Chondrocyte (in vitro differentiated cells): ENCODE results near the gene UBE2U. TPM values are rescaled to one million over a fixed set of nuclear protein-coding genes. Genes with fewer than 3 reads are reported as not detected.
A peak's percentile ranks its signal among the peaks of the same experiment; 100 is the strongest.

Experiments
- DNase-seq: peaks from one replicate; pipeline ENCODE4 v3.0.0; 2021; ENCODE audit warnings: mixed read lengths, low spot score
- H3K27ac Mint-ChIP-seq: one replicate; pipeline ENCODE4 v1.8.0; 2021; ENCODE audit warnings: mild to moderate bottlenecking, moderate library complexity, mixed read lengths; ENCODE audit not compliant: unreplicated experiment
- H3K27me3 Mint-ChIP-seq: 2 replicates; pipeline ENCODE4 v1.8.0; 2021; ENCODE audit warnings: low read depth, mixed read lengths
- H3K36me3 Mint-ChIP-seq: 2 replicates; pipeline ENCODE4 v1.8.0; 2021; ENCODE audit warnings: low read depth, mixed read lengths
- H3K4me1 Mint-ChIP-seq: 2 replicates; pipeline ENCODE4 v1.8.0; 2021; ENCODE audit warnings: low read depth, mild to moderate bottlenecking, mixed read lengths
- H3K4me3 Mint-ChIP-seq: one replicate; pipeline ENCODE4 v1.8.0; 2021; ENCODE audit warnings: mild to moderate bottlenecking, moderate library complexity, mixed read lengths; ENCODE audit not compliant: unreplicated experiment
- H3K9me3 Mint-ChIP-seq: 2 replicates; pipeline ENCODE4 v1.8.0; 2021; ENCODE audit warnings: low read depth, mixed read lengths
- total RNA-seq: library from RNA; stranded (reverse); gene quantifications from 3 replicates; pipeline ENCODE4 v1.2.1, GENCODE V29; 2021
- TF ChIP-seq, protein P1 (sequence below): fragments of 200-600 bp; sonication (generic); IDR thresholded peaks from 2 replicates; pipeline ENCODE4 v1.5.0; 2021; ENCODE audit warnings: antibody characterized with exemption, mild to moderate bottlenecking, moderate library complexity

The UBE2U gene
- total RNA-seq, 1 donor from 2014 or later = 0.27 TPM

DNA sequence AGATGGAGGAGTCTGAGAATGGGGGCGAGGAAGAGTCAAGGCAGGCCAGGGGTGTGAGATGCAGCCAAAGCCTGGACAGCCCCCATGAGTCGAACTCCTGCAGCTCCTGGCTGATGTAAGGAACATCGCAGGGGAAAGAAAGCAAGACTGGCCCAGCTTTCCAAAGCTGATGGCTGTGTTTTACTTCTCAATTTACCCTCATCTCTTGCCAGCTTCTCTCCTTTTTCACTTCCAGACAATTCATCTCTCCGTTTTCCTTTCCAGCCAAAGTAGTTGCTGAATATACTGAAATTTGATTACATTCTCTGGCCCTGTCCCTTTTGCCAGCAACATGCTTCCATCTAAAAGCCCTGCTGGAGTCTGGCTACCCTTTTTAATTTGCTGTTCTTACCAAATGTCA lies 40.0 kb upstream of the UBE2U start:
- peaks cover 67% of the 10 kb centered on the region for H3K4me1 Mint-ChIP-seq

DNA sequence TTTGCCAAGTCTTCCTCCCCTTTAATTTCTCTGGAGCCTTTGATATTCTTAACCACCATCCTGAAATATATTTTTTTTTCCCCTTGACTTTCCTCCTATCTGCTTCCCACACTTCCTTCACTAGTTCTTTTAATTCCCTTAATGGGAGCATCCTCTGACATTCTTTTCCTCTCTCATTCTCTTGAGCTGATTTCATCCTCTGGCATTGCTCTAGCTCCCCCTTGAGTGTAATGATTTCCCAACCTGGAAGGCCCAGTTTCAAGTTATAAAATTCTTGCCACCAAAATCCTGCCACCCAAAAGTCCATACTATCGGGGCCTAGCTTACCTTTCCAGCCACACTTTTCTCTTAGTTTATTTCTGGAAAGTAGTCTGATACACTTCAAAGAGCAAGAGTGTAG lies 39.5 kb upstream of the UBE2U start:
- no peaks in the 10 kb centered on the region for H3K9me3 Mint-ChIP-seq
- H3K36me3 Mint-ChIP-seq = peaks cover 35% of the 10 kb centered on the region
- DNase-seq = no peak
- H3K4me3 Mint-ChIP-seq = no peak overlapping the region
- TF ChIP-seq, protein P1, sequence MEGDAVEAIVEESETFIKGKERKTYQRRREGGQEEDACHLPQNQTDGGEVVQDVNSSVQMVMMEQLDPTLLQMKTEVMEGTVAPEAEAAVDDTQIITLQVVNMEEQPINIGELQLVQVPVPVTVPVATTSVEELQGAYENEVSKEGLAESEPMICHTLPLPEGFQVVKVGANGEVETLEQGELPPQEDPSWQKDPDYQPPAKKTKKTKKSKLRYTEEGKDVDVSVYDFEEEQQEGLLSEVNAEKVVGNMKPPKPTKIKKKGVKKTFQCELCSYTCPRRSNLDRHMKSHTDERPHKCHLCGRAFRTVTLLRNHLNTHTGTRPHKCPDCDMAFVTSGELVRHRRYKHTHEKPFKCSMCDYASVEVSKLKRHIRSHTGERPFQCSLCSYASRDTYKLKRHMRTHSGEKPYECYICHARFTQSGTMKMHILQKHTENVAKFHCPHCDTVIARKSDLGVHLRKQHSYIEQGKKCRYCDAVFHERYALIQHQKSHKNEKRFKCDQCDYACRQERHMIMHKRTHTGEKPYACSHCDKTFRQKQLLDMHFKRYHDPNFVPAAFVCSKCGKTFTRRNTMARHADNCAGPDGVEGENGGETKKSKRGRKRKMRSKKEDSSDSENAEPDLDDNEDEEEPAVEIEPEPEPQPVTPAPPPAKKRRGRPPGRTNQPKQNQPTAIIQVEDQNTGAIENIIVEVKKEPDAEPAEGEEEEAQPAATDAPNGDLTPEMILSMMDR = peak; percentile 83
- H3K27me3 Mint-ChIP-seq = no peaks in the 10 kb centered on the region
- peaks cover 68% of the 10 kb centered on the region for H3K4me1 Mint-ChIP-seq
- H3K27ac Mint-ChIP-seq = peak overlapping the region; percentile 88

More for the DNA sequence above, 40.0 kb upstream of the UBE2U start:
- no peaks in the 10 kb centered on the region for H3K27me3 Mint-ChIP-seq
- DNase-seq = no peak
- H3K36me3 Mint-ChIP-seq = peaks cover 35% of the 10 kb centered on the region
- no peaks in the 10 kb centered on the region for H3K9me3 Mint-ChIP-seq
- peak overlapping the region; percentile 88 for H3K27ac Mint-ChIP-seq
- H3K4me3 Mint-ChIP-seq = no peak overlapping the region
- TF ChIP-seq, protein P1 = no peak

GRCh38 chr1:64166629-64167028 lies 36.8 kb upstream of the UBE2U start:
- H3K4me3 Mint-ChIP-seq = no peak overlapping the region

DNA sequence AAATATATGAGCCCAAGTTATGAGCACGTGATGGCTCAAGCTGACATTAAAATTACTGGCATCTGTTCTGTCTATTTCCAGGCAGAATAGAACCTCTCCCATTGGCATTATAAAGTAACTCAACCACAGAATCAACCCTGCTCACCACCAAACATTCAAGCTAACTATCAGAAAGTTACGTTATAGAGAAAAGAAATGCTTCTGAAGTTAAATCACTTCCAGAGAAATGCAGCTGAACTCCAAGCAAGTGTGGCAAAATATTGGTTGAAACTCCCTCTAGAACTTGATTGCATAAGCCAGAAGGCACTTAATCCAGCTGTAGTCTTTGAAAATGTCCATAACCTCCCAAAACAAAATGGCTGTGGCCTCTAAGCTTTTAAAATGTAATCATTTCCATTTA lies 36.2 kb upstream of the UBE2U start:
- no peaks in the 10 kb centered on the region for H3K9me3 Mint-ChIP-seq
- no peaks in the 10 kb centered on the region for H3K27me3 Mint-ChIP-seq
- DNase-seq = no peak
- H3K36me3 Mint-ChIP-seq = peaks cover 44% of the 10 kb centered on the region
- H3K27ac Mint-ChIP-seq = peak overlapping the region; percentile 20
- no peak overlapping the region for H3K4me3 Mint-ChIP-seq
- TF ChIP-seq, protein P1 = no peak
- peaks cover 60% of the 10 kb centered on the region for H3K4me1 Mint-ChIP-seq

More at GRCh38 chr1:64166629-64167028, 36.8 kb upstream of the UBE2U start:
- no peak for DNase-seq
- TF ChIP-seq, protein P1 = no peak
- Mint-ChIP-seq H3K27me3 (no peaks in the 10 kb centered on the region), H3K9me3 (no peaks in the 10 kb centered on the region), H3K27ac (no peak overlapping the region), H3K4me1 (peaks cover 60% of the 10 kb centered on the region), H3K36me3 (peaks cover 45% of the 10 kb centered on the region)

- Mint-ChIP-seq H3K4me1 (peaks cover 48% of the 10 kb centered on the region), H3K27me3 (no peaks in the 10 kb centered on the region), H3K36me3 (peaks cover 49% of the 10 kb centered on the region), H3K4me3 (no peak overlapping the region), H3K9me3 (no peaks in the 10 kb centered on the region), H3K27ac (peak overlapping the region; percentile 83)
- DNase-seq = no peak
- TF ChIP-seq, protein P1 = no peak
Observed at GRCh38 chr1:64171246-64171645, 32.2 kb upstream of the UBE2U start.
